ENCODE results near the gene PLEKHG3. TPM values are rescaled to one million over a fixed set of nuclear protein-coding genes. Genes with fewer than 3 reads are reported as not detected.

PLEKHG3 gene
- total and polyA plus RNA-seq, 2 of the 4 experiments (the other 2 are of a cell fraction): 8.2 to 8.4 TPM

DNA sequence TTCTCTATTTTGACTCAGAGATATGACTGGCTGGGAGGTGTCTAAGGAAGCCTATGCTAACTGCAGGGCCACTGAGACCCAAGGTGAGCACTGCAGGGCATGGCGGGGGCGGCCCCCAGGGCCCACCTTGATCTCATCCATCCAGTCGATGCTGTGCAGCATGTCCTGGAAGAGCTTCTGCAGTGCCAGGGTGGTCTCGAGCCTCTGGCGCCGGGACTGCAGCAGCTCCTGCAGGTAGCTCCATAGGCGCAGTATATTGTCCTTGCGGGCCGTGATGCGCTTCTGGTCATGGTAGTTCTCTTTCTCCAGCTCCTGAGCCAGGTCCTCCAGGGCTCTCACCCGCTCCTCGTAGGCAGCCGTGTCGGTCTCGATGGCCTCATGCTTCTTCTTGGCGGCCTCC, 91.0 kb downstream of the PLEKHG3 start:
- Histone ChIP-seq H2AK5ac (ENCODE audit: low read depth, low read length) (no peak overlapping the region), H3K27ac (ENCODE audit: insufficient read depth, low read length) (no peak overlapping the region), H2BK15ac (ENCODE audit: low read depth, low read length) (no peak overlapping the region), H3K9me3 (ENCODE audit: control insufficient read depth, insufficient read depth, low read length) (no peaks in the 10 kb centered on the region), H2BK20ac (ENCODE audit: low read depth, low read length) (no peak overlapping the region), H2AK9ac (replicated peaks; ENCODE audit: low read depth, low read length, poor library complexity) (no peak overlapping the region), H3K27me3 (ENCODE audit: control insufficient read depth, insufficient read depth, low read length) (peaks cover 33% of the 10 kb centered on the region), H2BK5ac (ENCODE audit: low read depth, low read length, poor library complexity, severe bottlenecking) (no peak overlapping the region), H3K18ac (ENCODE audit: low read depth, low read length) (no peak overlapping the region), H2BK120ac (ENCODE audit: low read depth, low read length) (no peak overlapping the region), H3K23ac (ENCODE audit: low read depth, low read length) (no peak overlapping the region), H3K56ac (ENCODE audit: extremely low read depth, insufficient read depth, low read length) (no peak overlapping the region), H4K20me1 (ENCODE audit: insufficient read depth, low read length) (no peaks in the 10 kb centered on the region), H4K5ac (ENCODE audit: low read depth, low read length) (no peak overlapping the region), H3K9ac (ENCODE audit: low read depth, low read length) (no peak overlapping the region), H3K4ac (ENCODE audit: low read depth, low read length) (no peak overlapping the region), H4K8ac (ENCODE audit: low read depth in 2 of 2, low read length in 2 of 2) (no peak overlapping the region), H4K91ac (ENCODE audit: insufficient read depth, low read depth, low read length) (no peak overlapping the region), H3K36me3 (ENCODE audit: control insufficient read depth, insufficient read depth, low read length) (no peaks in the 10 kb centered on the region), H3K9me1 (ENCODE audit: insufficient read depth, low read length) (peaks cover under 1% of the 10 kb centered on the region), H3K14ac (replicated peaks; ENCODE audit: low read depth, low read length) (no peak overlapping the region), H3K4me2 (ENCODE audit: low read depth, low read length) (no peak overlapping the region), H3K4me3 (ENCODE audit: insufficient read depth, low read depth, low read length) (no peak overlapping the region), H3K4me1 (ENCODE audit: control insufficient read depth, insufficient read depth, low read length) (no peaks in the 10 kb centered on the region), H2AFZ (replicated peaks; ENCODE audit: low read length, poor library complexity) (no peak overlapping the region), H3K79me1 (ENCODE audit: low read depth in 1 of 2, low read length in 2 of 2) (no peaks in the 10 kb centered on the region)
- dilution Hi-C loops (cut with HindIII; ENCODE audit: low sequenced_read_pairs, unreplicated experiment) (no loop called here), intact Hi-C loops (cut with micrococcal nuclease) (no loop called here), in situ Hi-C loops (cut with MboI; ENCODE audit: low sequenced_read_pairs) (no loop called here)
- 89% methylated on average over 15 of the region's 16 CpGs; no CpG with 5 or more reads in 1 of the 2 experiments for WGBS, 2 experiments (ENCODE audit: extremely low coverage in 2 of 2, insufficient read length in 1 of 2)
- POLR2A ChIA-PET (ENCODE audit: unreplicated experiment): no interaction called here
- TF ChIP-seq RCOR1 (IDR thresholded peaks at IDR 0.05; ENCODE audit: insufficient replicate concordance, low read length) (no peak), CEBPB (IDR thresholded peaks at IDR 0.05; ENCODE audit: low read depth, low read length) (no peak), MXI1 (IDR thresholded peaks at IDR 0.05; ENCODE audit: borderline replicate concordance, low read depth, low read length) (no peak), CTCF (conservative IDR thresholded peaks at IDR 0.05; ENCODE audit: low read depth, low read length) (no peak), RAD21 (IDR thresholded peaks at IDR 0.05; ENCODE audit: low read length) (no peak), RFX5 (IDR thresholded peaks at IDR 0.05; ENCODE audit: low read depth, low read length) (no peak), NFE2L2 (IDR thresholded peaks at IDR 0.05; ENCODE audit: low read depth, low read length) (no peak), MAFK (IDR thresholded peaks at IDR 0.05; ENCODE audit: low read depth, low read length) (no peak), MAZ (IDR thresholded peaks at IDR 0.05; ENCODE audit: borderline replicate concordance, low read depth, low read length) (no peak), FOS (IDR thresholded peaks at IDR 0.05; ENCODE audit: low read depth, low read length) (no peak), CHD1 (IDR thresholded peaks at IDR 0.05; ENCODE audit: low read depth, low read length) (no peak), SMC3 (IDR thresholded peaks at IDR 0.05; ENCODE audit: low read depth, low read length) (no peak)
- TF ChIP-seq, protein P1, sequence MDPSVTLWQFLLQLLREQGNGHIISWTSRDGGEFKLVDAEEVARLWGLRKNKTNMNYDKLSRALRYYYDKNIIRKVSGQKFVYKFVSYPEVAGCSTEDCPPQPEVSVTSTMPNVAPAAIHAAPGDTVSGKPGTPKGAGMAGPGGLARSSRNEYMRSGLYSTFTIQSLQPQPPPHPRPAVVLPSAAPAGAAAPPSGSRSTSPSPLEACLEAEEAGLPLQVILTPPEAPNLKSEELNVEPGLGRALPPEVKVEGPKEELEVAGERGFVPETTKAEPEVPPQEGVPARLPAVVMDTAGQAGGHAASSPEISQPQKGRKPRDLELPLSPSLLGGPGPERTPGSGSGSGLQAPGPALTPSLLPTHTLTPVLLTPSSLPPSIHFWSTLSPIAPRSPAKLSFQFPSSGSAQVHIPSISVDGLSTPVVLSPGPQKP (IDR thresholded peaks at IDR 0.05; ENCODE audit: borderline replicate concordance, low read depth, low read length): no peak
- TF ChIP-seq, protein P2, sequence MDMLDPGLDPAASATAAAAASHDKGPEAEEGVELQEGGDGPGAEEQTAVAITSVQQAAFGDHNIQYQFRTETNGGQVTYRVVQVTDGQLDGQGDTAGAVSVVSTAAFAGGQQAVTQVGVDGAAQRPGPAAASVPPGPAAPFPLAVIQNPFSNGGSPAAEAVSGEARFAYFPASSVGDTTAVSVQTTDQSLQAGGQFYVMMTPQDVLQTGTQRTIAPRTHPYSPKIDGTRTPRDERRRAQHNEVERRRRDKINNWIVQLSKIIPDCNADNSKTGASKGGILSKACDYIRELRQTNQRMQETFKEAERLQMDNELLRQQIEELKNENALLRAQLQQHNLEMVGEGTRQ (IDR thresholded peaks at IDR 0.05; ENCODE audit: low read depth, low read length): no peak
- BruUV-seq (replicated peaks): no TSS peak
- CTCF ChIA-PET: no interaction called here
- no peak for DNase-seq
- ATAC-seq (ENCODE audit: low read depth): no peak
